HG03139 (cell line): Measurements from ENCODE around the gene ACSM3.
"Not testable (repeated sequence)": the region's sequence is repeated elsewhere in the genome, so short reads cannot be mapped to it uniquely, and the experiment has no call there.

Source experiments
- ATAC-seq: cut with Tn5 transposase; IDR thresholded peaks from one replicate; pipeline ENCODE4 v1.9.1; 2021; ENCODE audit not compliant: unreplicated experiment

Gene ACSM3

DNA sequence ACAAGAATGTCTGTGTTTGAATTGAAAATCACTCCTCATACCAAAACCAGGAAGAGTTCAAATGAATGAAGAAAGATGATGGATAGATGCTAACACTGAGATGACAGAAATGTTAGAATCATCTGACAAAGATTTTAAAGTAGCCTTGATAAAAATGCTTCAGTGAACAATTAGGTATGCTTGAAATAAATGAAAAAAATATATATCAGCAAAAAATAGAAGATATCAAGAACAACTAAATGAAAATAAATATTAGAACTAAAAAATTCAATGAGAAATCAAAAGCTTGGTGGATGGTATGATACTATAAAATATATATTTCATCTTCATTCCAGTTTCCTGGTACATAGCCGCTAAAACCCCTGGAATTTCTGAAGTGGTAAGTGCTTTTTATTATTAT is 8.6 kb upstream of the ACSM3 start:
- ATAC-seq: no peak

DNA sequence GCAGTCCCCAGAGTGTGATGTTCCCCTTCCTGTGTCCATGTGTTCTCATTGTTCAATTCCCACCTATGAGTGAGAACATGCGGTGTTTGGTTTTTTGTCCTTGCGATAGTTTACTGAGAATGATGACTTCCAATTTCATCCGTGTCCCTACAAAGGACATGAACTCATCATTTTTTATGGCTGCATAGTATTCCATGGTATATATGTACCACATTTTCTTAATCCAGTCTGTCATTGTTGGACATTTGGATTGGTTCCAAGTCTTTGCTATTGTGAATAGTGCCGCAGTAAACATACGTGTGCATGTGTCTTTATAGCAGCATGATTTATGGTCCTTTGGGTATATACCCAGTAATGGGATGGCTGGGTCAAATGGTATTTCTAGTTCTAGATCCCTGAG is 8.0 kb upstream of the ACSM3 start:
- not testable (repeated sequence) for ATAC-seq

DNA sequence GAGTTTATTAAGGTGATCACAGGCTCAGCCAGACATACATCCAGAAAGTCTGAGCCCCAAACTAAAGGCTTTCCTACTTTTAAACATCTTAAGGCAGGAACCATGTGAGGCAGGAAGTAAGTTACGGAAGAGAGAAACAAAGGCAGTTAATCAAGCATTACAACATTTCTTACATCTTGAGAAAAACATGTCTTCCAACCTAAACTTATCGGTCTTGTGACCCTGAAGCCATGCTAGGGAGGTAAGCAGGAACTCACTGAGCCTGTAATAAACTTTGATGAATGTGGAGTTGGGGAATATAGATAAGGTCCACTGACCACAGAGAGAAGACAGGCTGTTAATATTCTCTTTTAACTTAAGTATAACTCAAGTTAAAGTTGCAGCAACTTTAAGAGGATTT is 3.5 kb upstream of the ACSM3 start:
- ATAC-seq: no peak

DNA sequence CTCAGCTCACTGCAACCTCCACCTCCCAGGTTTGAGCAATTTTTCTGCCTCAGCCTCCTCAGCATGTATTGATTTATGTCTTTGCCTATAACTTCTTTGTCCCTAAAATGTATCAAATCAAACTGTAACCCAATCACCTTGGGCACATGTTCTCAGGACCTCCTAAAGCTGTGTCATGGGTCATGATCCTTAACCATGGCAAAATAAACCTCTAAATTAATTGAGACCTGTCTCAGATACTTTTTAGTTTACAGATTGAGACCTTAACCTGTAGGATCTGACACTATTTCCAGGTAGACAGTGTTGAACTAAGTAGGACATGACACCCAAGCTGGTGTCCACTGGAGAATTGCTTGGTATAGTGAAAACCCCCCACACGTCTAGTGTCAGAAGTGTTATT is 2.6 kb upstream of the ACSM3 start:
- no peak for ATAC-seq

DNA sequence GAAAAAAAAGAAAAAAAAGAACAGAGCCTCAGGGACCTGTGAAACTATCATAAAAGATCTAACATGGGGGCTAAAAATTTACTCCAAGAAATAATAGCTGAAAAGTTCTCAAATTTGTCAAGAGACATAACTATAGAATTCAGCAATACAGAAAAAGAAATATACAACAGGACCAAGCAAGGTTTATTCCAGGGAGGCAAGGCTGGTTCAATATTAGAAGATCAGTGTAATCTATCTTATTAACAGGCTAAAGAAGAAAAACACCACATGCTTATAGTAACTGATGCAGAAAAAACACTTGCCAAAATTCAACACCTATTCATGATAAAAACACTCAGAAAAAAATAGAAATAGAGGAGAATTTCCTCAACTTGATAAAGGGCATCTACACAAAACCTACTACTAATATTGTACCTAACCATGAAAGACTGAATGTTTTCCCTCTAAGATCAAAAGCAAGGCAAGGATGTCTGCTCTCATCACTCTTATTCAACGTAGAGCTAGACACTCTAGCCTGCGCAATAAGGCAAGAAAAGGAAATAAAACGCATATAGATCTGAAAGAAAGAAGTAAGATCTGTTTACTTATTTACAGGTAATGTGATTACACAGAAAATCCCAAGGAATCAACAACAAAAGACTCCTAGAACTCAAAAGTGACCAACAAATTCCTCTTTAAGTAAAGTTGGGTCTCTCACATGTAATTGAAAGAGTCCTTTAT is 1.2 kb upstream of the ACSM3 start:
- ATAC-seq: no peak

DNA sequence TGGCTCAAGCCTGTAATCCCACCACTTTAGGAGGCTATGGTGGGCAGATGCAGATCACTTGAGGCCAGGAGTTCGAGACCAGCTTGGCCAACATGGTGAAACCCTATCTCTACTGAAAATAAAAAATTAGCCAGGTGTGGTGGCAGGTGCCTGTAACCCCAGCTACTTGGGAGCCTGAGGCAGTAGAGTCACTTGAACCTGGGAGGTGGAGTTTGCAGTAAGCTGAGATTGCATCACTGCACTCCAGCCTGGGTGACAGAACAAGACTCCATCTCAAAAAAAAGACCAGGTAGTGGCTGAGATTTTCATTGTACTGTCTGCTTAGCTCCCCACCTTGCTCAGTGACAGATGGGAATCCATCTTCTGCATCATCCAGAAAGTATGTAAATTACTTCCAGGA is 634 bp downstream of the ACSM3 start:
- not testable (repeated sequence) for ATAC-seq

DNA sequence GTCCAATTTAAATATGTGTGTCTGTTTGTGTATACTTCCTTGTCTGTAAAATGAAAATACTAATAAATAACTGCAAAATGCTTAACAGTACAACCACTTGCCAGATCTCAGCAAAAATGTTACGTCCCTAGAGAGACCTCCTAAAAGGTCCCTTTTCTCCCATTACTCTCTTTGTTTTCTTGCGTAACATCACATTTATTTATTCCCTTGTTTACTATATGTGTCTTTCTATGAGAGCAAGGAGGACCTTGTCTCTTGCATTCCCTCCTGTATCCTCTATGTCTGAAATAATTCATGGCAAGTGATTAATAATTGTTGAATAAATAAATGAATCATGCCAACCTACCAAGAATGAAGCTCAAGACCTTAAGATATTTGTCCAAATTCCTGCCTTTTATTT is 1.9 kb downstream of the ACSM3 start:
- ATAC-seq: no peak

- no peak for ATAC-seq
These were observed 2.5 kb downstream of the ACSM3 start for GRCh38 chr16:20766294-20766693.

DNA sequence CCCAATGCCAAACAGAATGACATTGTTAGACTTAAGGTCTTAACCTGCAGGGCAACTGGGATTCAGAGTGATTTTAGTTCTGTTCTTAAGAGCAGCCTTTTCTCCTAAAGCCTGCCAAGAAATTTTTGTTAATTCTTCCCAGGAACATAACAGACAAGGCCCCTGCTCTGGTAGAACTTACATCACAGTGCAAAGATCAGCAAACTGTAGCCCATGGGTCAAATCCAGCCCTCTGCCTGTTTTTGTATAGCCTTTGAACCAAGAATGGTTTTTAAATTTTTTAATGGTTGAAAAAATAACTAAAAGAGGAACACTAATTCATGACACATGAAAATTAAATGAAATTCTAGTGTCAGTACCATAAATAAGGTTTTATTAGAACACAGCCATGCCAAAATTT is 3.8 kb downstream of the ACSM3 start:
- ATAC-seq: no peak

GRCh38 chr16:20768121-20768520 is 4.3 kb downstream of the ACSM3 start:
- ATAC-seq: no peak

GRCh38 chr16:20768818-20769217 is 5.0 kb downstream of the ACSM3 start:
- ATAC-seq: no peak

DNA sequence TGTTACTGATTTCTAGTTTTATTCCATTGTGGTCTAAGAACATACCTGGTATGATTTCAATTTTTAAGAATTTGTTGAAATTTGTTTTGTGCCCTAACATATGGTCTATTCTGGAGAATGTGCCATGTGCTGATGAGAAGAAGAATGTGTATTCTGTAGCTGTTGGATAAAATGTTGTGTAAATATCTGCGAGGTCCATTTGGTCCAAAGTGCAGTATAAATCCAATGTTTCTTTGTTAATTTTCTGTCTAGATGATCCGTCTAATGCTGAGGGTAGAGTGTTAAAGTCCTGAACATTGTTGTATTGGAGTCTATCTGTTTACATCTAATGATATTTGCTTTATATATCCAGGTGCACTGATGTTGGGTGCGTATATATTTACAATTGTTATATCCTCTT is 9.9 kb downstream of the ACSM3 start:
- ATAC-seq: no peak

DNA sequence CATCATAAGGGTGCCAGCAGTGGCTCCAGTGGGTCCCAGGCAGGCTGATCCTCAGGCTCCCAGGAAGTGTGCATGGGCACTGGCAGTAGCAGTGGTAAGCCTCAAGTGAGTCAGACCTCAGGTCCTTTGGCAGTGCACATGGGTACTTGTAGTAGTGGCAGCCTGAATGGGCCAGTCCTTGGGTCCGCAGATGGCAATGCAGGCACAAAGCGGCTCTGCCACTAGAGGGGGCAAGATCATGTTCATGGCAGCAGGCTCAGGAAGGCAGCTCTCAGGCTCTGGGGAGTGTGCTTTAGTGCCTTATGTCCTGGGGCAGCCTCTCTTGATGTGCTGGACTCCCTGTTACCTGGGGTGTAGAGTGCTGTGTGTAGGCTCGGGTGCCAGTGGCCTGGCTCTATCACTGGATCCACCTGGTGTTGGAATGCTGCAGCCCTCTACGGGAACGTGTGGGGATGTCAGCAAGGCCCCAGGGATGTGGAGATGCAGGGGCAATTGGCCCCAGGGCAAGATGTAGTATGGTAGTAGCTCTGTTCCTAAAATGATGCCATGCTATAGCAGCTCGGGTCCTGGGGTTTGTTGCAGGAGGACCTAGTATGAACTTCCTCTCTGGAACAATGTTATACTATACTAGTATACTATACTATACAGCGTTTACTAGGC is 11.0 kb downstream of the ACSM3 start:
- ATAC-seq: no peak

GRCh38 chr16:20781697-20782096 is 17.9 kb downstream of the ACSM3 start:
- no peak for ATAC-seq

GRCh38 chr16:20782470-20782869 is 18.7 kb downstream of the ACSM3 start:
- no peak for ATAC-seq

- no peak for ATAC-seq
These were observed 20.4 kb downstream of the ACSM3 start for GRCh38 chr16:20784204-20784603.

GRCh38 chr16:20789130-20789529 is 25.3 kb downstream of the ACSM3 start:
- no peak for ATAC-seq

DNA sequence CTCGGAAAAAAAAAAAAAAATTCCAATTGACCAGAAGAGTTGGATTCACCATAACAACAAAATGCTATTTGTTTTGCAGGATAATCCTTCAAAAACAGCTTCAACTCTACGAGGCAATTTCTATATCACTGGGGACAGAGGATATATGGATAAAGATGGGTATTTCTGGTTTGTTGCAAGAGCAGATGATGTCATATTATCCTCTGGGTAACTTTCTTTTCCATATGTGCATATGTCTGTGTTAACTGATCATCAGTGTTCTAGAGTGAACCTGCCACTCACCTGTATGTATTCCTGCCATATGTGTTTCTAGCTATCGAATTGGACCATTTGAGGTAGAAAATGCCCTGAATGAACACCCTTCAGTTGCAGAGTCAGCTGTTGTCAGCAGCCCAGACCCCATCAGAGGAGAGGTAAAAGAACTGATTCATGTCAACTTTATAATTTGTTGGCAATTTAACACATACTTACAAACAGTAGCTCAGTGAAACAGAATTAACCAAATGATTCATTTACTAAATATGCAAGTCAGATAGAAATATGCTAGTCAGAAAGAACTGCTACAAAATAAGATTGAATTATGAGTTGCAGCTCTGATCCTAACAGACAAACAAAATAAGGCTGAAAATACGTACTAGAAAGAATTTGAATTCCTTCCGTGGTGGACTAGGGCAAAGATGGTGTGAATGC is 28.3 kb downstream of the ACSM3 start:
- ATAC-seq: no peak

GRCh38 chr16:20798364-20798763 is 34.5 kb downstream of the ACSM3 start:
- no peak for ATAC-seq

DNA sequence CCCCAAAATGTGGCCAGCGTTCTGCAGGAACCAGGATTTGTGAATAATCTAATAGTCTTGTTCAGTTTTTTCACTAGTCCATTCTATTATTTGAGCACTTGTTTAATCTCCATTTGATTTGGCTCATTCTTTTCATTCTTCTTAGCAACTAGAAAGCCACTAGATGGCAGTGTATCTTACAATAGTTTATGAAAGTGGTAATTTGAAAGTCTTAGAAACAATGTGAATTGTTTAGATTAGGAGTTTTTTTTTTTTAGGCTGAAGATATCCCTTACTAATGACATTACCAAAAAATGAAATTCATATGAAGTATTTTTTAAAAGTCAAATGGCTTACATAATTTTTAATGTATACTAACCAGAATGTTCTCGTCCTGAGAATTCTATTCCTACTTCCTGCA is 35.8 kb downstream of the ACSM3 start:
- ATAC-seq: no peak

DNA sequence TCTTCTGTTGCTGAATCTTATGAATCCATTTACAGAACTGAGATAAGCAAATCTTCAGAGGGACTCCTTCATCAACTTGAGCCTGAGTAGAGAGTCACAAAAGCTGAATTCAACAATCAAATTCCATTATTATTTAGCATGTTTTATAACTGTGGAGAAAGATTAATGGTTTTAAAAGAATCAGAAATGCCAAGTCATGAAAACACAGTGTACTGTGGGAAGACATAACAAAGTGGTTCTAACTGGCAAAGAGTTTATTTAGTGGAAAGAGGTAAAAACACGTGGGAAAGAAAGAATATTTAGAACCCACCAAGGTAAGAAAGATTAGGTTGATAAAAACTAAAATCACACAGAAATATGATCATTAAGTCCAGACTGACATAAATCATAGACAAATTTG is 37.5 kb downstream of the ACSM3 start:
- no peak for ATAC-seq

- ATAC-seq: no peak
These were observed 39.4 kb downstream of the ACSM3 start for GRCh38 chr16:20803192-20803560.
